HFFc6 (cell line): ENCODE measurements around the gene HTR3B. TPM values are rescaled to one million over a fixed set of nuclear protein-coding genes. Genes with fewer than 3 reads are reported as not detected.

Source experiments
- DNase-seq: peaks from one replicate; pipeline ENCODE4 v3.0.0-alpha.2; 2018
- H3K27ac Mint-ChIP-seq: 2 replicates; pipeline ENCODE4 v1.8.0; 2020; ENCODE audit warnings: mild to moderate bottlenecking, mixed read lengths
- H3K27me3 Mint-ChIP-seq: 2 replicates; pipeline ENCODE4 v1.8.0; 2021; ENCODE audit warnings: mild to moderate bottlenecking, moderate library complexity, mixed read lengths; ENCODE audit not compliant: insufficient read depth
- H3K36me3 Mint-ChIP-seq: 2 replicates; pipeline ENCODE4 v1.8.0; 2021; ENCODE audit warnings: low read depth, mixed read lengths
- H3K4me1 Mint-ChIP-seq: 2 replicates; pipeline ENCODE4 v1.8.0; 2020; ENCODE audit warnings: low read depth, mixed read lengths
- H3K4me3 Mint-ChIP-seq: 2 replicates; pipeline ENCODE4 v1.8.0; 2020; ENCODE audit warnings: mild to moderate bottlenecking, moderate library complexity, mixed read lengths
- H3K9me3 Mint-ChIP-seq: 2 replicates; pipeline ENCODE4 v1.8.0; 2020; ENCODE audit warnings: mild to moderate bottlenecking, mixed read lengths
- total RNA-seq, 6 experiments: library from RNA; stranded (reverse); fragmentation: NEBNext Ultra II Directional; extraction: Animal tissue kit (Norgen Biotek cat#: 25700); gene quantifications; 2 replicates in 1 of 6; 3 replicates in 5 of 6; pipeline ENCODE4 v1.2.3, GENCODE V29; 2021
- TF ChIP-seq, protein P1 (sequence below): fragments of 200-600 bp; sonication (generic); IDR thresholded peaks from 2 replicates; pipeline ENCODE4 v1.5.0; 2021; ENCODE audit warnings: antibody characterized with exemption, mild to moderate bottlenecking

The HTR3B gene
- total RNA-seq, 6 experiments from 2014 or later: not detected

DNA sequence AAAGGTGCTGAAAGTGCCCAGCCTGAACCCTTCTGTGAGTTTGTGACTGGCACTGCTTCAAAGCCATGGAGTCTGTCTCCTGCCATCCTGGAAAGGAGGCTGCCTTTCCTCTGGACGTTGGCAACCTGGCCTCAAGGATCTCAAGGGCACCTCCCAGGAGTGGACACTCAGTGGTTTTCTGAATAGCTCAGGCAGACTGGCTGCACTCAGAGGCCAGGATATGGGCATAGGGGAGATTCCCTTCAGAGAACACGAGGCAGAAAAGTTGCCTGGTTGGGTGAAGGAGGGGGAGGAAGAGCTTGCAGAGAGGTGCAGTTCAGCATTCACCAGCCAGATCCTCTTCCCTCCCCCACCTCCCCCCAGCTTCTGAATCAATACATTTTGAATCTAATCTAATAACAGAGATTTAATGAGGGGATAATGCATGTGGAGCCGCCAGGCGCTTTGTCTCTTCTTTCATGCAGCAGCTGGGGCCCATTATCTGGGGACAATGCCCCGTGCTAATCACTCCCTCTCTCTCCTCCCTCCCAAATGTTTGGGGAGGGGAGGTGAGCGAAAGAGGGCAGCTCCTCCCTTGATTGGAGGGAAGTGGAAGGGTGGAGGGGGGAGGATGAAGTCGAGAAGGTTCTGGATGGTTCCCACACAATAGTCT is 88.0 kb downstream of the HTR3B start:
- Mint-ChIP-seq H3K4me3 (no peak overlapping the region), H3K9me3 (no peaks in the 10 kb centered on the region), H3K36me3 (no peaks in the 10 kb centered on the region), H3K27me3 (peaks cover 9% of the 10 kb centered on the region), H3K27ac (no peak overlapping the region), H3K4me1 (no peaks in the 10 kb centered on the region)
- TF ChIP-seq, protein P1, sequence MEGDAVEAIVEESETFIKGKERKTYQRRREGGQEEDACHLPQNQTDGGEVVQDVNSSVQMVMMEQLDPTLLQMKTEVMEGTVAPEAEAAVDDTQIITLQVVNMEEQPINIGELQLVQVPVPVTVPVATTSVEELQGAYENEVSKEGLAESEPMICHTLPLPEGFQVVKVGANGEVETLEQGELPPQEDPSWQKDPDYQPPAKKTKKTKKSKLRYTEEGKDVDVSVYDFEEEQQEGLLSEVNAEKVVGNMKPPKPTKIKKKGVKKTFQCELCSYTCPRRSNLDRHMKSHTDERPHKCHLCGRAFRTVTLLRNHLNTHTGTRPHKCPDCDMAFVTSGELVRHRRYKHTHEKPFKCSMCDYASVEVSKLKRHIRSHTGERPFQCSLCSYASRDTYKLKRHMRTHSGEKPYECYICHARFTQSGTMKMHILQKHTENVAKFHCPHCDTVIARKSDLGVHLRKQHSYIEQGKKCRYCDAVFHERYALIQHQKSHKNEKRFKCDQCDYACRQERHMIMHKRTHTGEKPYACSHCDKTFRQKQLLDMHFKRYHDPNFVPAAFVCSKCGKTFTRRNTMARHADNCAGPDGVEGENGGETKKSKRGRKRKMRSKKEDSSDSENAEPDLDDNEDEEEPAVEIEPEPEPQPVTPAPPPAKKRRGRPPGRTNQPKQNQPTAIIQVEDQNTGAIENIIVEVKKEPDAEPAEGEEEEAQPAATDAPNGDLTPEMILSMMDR: no peak
- DNase-seq: no peak

DNA sequence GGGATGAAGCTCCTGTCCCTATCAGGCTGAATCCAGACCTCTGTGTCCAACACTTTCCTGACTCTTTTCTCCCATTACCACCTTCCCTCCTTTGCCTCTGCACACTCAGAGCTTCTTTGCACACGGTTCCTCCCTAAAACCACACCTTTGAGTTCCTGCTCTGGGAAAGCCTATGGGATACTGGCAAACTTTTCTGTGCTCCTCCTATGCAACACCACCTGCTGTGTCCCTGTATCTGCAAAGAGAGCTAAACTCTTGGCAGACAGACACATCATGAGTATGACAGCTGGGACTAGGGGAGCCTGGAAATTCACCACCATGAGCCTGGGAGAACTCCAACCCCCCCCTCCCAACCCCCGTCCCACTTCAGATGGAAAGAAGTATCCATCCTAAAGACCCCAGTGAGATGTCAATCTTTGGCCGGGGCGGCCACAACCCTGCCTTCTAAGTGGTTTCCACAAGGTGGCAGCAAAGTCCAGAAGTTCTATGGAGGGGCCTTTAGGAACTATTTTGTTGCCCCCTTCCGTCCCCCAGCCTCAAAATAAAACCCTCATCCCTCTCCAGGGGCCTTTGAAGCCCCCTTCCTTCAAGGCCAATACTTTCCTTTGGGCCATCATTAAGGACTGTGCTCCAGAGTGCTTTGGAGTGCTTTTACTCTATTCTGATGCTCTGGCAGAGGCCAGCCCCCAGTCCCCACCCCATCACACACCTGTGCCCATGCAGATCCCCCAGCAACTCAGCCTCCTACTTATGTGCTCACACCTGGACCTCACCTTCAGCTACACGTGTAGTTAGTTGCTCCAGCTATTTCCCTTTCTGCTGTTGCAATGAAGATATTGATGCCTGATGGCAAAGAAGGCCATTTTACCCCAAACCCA is 89.7 kb downstream of the HTR3B start:
- no peak for DNase-seq
- H3K27me3 Mint-ChIP-seq: peaks cover 13% of the 10 kb centered on the region
- H3K4me1 Mint-ChIP-seq: no peaks in the 10 kb centered on the region
- H3K27ac Mint-ChIP-seq: no peak overlapping the region
- no peaks in the 10 kb centered on the region for H3K9me3 Mint-ChIP-seq
- no peaks in the 10 kb centered on the region for H3K36me3 Mint-ChIP-seq
- TF ChIP-seq, protein P1: peak; percentile 82
- H3K4me3 Mint-ChIP-seq: no peak overlapping the region

Other genes starting within 250 kb of the HTR3B start
- under 1 TPM in 2 of 6 experiments, not detected in 4; 0.08 to 0.24 TPM for gene TMPRSS5, start 198.5 kb upstream of the HTR3B start, total RNA-seq
- 10 to 100 TPM; 15.8 to 21.2 (median 18.1) TPM for gene ZW10, start 131.1 kb upstream of the HTR3B start, total RNA-seq
- not detected for gene CLDN25, start 125.0 kb upstream of the HTR3B start, total RNA-seq
- gene USP28, start 29.2 kb upstream of the HTR3B start, total RNA-seq: 10 to 100 TPM; 15.4 to 21.5 (median 17.8) TPM
- not detected for gene HTR3A, start 70.3 kb downstream of the HTR3B start, total RNA-seq
- not detected for gene ZBTB16, start 154.9 kb downstream of the HTR3B start, total RNA-seq